ENCODE measurements around the gene OLFM3. TPM values are rescaled to one million over a fixed set of nuclear protein-coding genes. Genes with fewer than 3 reads are reported as not detected.

OLFM3 gene
- polyA plus RNA-seq, 3 donors: 22.5 to 37.8 (median 27.0) TPM

- peak in 4 of 11 donors; percentile 7 to 31 (median 18) for DNase-seq (ENCODE audit: extremely low read depth in 1 of 11, low read depth in 9 of 11, low spot score in 4 of 11)
These were observed 31.4 kb downstream of the OLFM3 start for GRCh38 chr1:101965341-101965740.

- DNase-seq (ENCODE audit: extremely low read depth in 1 of 11, low read depth in 9 of 11, low spot score in 4 of 11): no peak
These were observed 32.0 kb downstream of the OLFM3 start for GRCh38 chr1:101964708-101965107.

- DNase-seq (ENCODE audit: extremely low read depth in 1 of 11, low read depth in 9 of 11, low spot score in 4 of 11): no peak
These were observed 36.6 kb downstream of the OLFM3 start for GRCh38 chr1:101960142-101960541.

- DNase-seq (ENCODE audit: extremely low read depth in 1 of 11, low read depth in 9 of 11, low spot score in 4 of 11): no peak
These were observed 37.3 kb downstream of the OLFM3 start for GRCh38 chr1:101959456-101959855.

GRCh38 chr1:101957771-101958170 is 39.0 kb downstream of the OLFM3 start:
- no peak for DNase-seq (ENCODE audit: extremely low read depth in 1 of 11, low read depth in 9 of 11, low spot score in 4 of 11)

- DNase-seq (ENCODE audit: extremely low read depth in 1 of 11, low read depth in 9 of 11, low spot score in 4 of 11): no peak
These were observed 43.1 kb downstream of the OLFM3 start for GRCh38 chr1:101953623-101954022.

GRCh38 chr1:101945884-101946283 is 50.8 kb downstream of the OLFM3 start:
- DNase-seq (ENCODE audit: extremely low read depth in 1 of 11, low read depth in 9 of 11, low spot score in 4 of 11): no peak

GRCh38 chr1:101943237-101943636 is 53.5 kb downstream of the OLFM3 start:
- no peak for DNase-seq (ENCODE audit: extremely low read depth in 1 of 11, low read depth in 9 of 11, low spot score in 4 of 11)

- no peak for DNase-seq (ENCODE audit: extremely low read depth in 1 of 11, low read depth in 9 of 11, low spot score in 4 of 11)
These were observed 54.1 kb downstream of the OLFM3 start for GRCh38 chr1:101942516-101943193.

GRCh38 chr1:101938681-101939080 is 58.0 kb downstream of the OLFM3 start:
- no peak for DNase-seq (ENCODE audit: extremely low read depth in 1 of 11, low read depth in 9 of 11, low spot score in 4 of 11)

GRCh38 chr1:101929343-101929742 is 67.4 kb downstream of the OLFM3 start:
- peak in 4 of 11 donors; percentile 6 to 11 (median 8) for DNase-seq (ENCODE audit: extremely low read depth in 1 of 11, low read depth in 9 of 11, low spot score in 4 of 11)

- no peak for DNase-seq (ENCODE audit: extremely low read depth in 1 of 11, low read depth in 9 of 11, low spot score in 4 of 11)
These were observed 67.9 kb downstream of the OLFM3 start for GRCh38 chr1:101928829-101929228.

GRCh38 chr1:101924700-101925099 is 72.0 kb downstream of the OLFM3 start:
- no peak for DNase-seq (ENCODE audit: extremely low read depth in 1 of 11, low read depth in 9 of 11, low spot score in 4 of 11)

GRCh38 chr1:101920577-101920976 is 76.1 kb downstream of the OLFM3 start:
- no peak for DNase-seq (ENCODE audit: extremely low read depth in 1 of 11, low read depth in 9 of 11, low spot score in 4 of 11)

GRCh38 chr1:101918277-101918676 is 78.4 kb downstream of the OLFM3 start:
- DNase-seq (ENCODE audit: extremely low read depth in 1 of 11, low read depth in 9 of 11, low spot score in 4 of 11): no peak

GRCh38 chr1:101915597-101915996 is 81.1 kb downstream of the OLFM3 start:
- no peak for DNase-seq (ENCODE audit: extremely low read depth in 1 of 11, low read depth in 9 of 11, low spot score in 4 of 11)

- DNase-seq (ENCODE audit: extremely low read depth in 1 of 11, low read depth in 9 of 11, low spot score in 4 of 11): no peak
These were observed 82.1 kb downstream of the OLFM3 start for GRCh38 chr1:101914473-101915242.

- DNase-seq (ENCODE audit: extremely low read depth in 1 of 11, low read depth in 9 of 11, low spot score in 4 of 11): no peak
These were observed 84.8 kb downstream of the OLFM3 start for GRCh38 chr1:101911894-101912293.

- no peak for DNase-seq (ENCODE audit: extremely low read depth in 1 of 11, low read depth in 9 of 11, low spot score in 4 of 11)
These were observed 87.7 kb downstream of the OLFM3 start for GRCh38 chr1:101908980-101909379.

- DNase-seq (ENCODE audit: extremely low read depth in 1 of 11, low read depth in 9 of 11, low spot score in 4 of 11): no peak
These were observed 89.5 kb downstream of the OLFM3 start for GRCh38 chr1:101907264-101907663.

Measured in renal cortex interstitium (tissue), 11 donors.